A172 (cell line): Measurements from ENCODE around the gene SEZ6L2. TPM values are rescaled to one million over a fixed set of nuclear protein-coding genes. Genes with fewer than 3 reads are reported as not detected.
A peak's percentile ranks its signal among the peaks of the same experiment; 100 is the strongest.
"Not testable (repeated sequence)": the region's sequence is repeated elsewhere in the genome, so short reads cannot be mapped to it uniquely, and the experiment has no call there.

Experiments
- DNase-seq: peaks from one replicate; pipeline ENCODE4 v3.0.0-alpha.2; 2015; ENCODE audit warnings: low spot score
- total RNA-seq: library from RNA; depleted of rRNA; stranded (reverse); fragments of >200 nt; shearing (Covaris generic); gene quantifications from 2 replicates; pipeline ENCODE4 v1.2.3, GENCODE V29; 2014

The SEZ6L2 gene
- total RNA-seq, 1 experiment from 2014 or later: 22.1 TPM

- DNase-seq: no peak
These were observed 7.6 kb downstream of the SEZ6L2 start for GRCh38 chr16:29891525-29892457.

- DNase-seq: not testable (repeated sequence)
These were observed 10.0 kb downstream of the SEZ6L2 start for GRCh38 chr16:29889372-29889771.

GRCh38 chr16:29883987-29884386 is 15.4 kb downstream of the SEZ6L2 start:
- DNase-seq: no peak

GRCh38 chr16:29881050-29881449 is 18.3 kb downstream of the SEZ6L2 start:
- no peak for DNase-seq

GRCh38 chr16:29878172-29878571 is 21.2 kb downstream of the SEZ6L2 start:
- DNase-seq: no peak

- DNase-seq: peak; percentile 55
These were observed 21.9 kb downstream of the SEZ6L2 start for GRCh38 chr16:29877266-29877961.

- no peak for DNase-seq
These were observed 22.6 kb downstream of the SEZ6L2 start for GRCh38 chr16:29876594-29877249.

GRCh38 chr16:29876217-29876593 is 23.1 kb downstream of the SEZ6L2 start:
- no peak for DNase-seq

GRCh38 chr16:29875206-29875605 is 24.1 kb downstream of the SEZ6L2 start:
- no peak for DNase-seq

- DNase-seq: no peak
These were observed 26.0 kb downstream of the SEZ6L2 start for GRCh38 chr16:29873319-29873718.

- DNase-seq: no peak
These were observed 27.4 kb downstream of the SEZ6L2 start for GRCh38 chr16:29871822-29872546.

- DNase-seq: not testable (repeated sequence)
These were observed 30.3 kb downstream of the SEZ6L2 start for GRCh38 chr16:29869067-29869466.

- DNase-seq: no peak
These were observed 30.8 kb downstream of the SEZ6L2 start for GRCh38 chr16:29868396-29869009.

GRCh38 chr16:29864205-29864604 is 35.1 kb downstream of the SEZ6L2 start:
- no peak for DNase-seq

GRCh38 chr16:29863669-29863984 is 35.7 kb downstream of the SEZ6L2 start:
- DNase-seq: no peak

GRCh38 chr16:29862884-29863668 is 36.3 kb downstream of the SEZ6L2 start, which contains the start of gene CDIPT:
CDIPT (minus strand) TSS chr16:29863226; CDS start chr16:29862857, 369 bp downstream.
- DNase-seq: peak; percentile 96

GRCh38 chr16:29862383-29862883 is 36.9 kb downstream of the SEZ6L2 start:
- DNase-seq: peak; percentile 30

- no peak for DNase-seq
These were observed 39.1 kb downstream of the SEZ6L2 start for GRCh38 chr16:29860218-29860617.

- no peak for DNase-seq
These were observed 40.4 kb downstream of the SEZ6L2 start for GRCh38 chr16:29858974-29859373.

- no peak for DNase-seq
These were observed 41.1 kb downstream of the SEZ6L2 start for GRCh38 chr16:29858149-29858849.
